ENCODE results near the gene ILDR2. TPM values are rescaled to one million over a fixed set of nuclear protein-coding genes. Genes with fewer than 3 reads are reported as not detected.
A peak's percentile ranks its signal among the peaks of the same experiment; 100 is the strongest.
"Not testable (repeated sequence)": the region's sequence is repeated elsewhere in the genome, so short reads cannot be mapped to it uniquely, and the experiment has no call there.

The ILDR2 gene
- total RNA-seq, 1 donor from 2014 or later, result 17.5 TPM

- DNase-seq (ENCODE audit: low read depth), result no peak
Observed at GRCh38 chr1:166889776-166890175, 85.6 kb downstream of the ILDR2 start.

- DNase-seq (ENCODE audit: low read depth), result no peak
Observed at GRCh38 chr1:166888373-166889111, 86.8 kb downstream of the ILDR2 start.

GRCh38 chr1:166884971-166885370 is 90.4 kb downstream of the ILDR2 start:
- DNase-seq (ENCODE audit: low read depth), result no peak

- DNase-seq (ENCODE audit: low read depth), result no peak
Observed at GRCh38 chr1:166884040-166884642, 91.2 kb downstream of the ILDR2 start.

- DNase-seq (ENCODE audit: low read depth), result no peak
Observed at GRCh38 chr1:166882893-166883292, 92.4 kb downstream of the ILDR2 start.

GRCh38 chr1:166878173-166878917 is 97.0 kb downstream of the ILDR2 start:
- DNase-seq (ENCODE audit: low read depth), result not testable (repeated sequence)

- no peak for DNase-seq (ENCODE audit: low read depth)
Observed at GRCh38 chr1:166876540-166876838, 98.9 kb downstream of the ILDR2 start.

GRCh38 chr1:166875734-166876539 is 99.4 kb downstream of the ILDR2 start, which contains the start of gene TADA1:
TADA1 (minus strand) TSS chr1:166876264; CDS start chr1:166876233, 31 bp downstream.
- DNase-seq (ENCODE audit: low read depth), result peak; percentile 95

- DNase-seq (ENCODE audit: low read depth), result no peak
Observed at GRCh38 chr1:166875302-166875733, 100.0 kb downstream of the ILDR2 start.

- DNase-seq (ENCODE audit: low read depth), result no peak
Observed at GRCh38 chr1:166874464-166874863, 100.9 kb downstream of the ILDR2 start.

- DNase-seq (ENCODE audit: low read depth), result no peak
Observed at GRCh38 chr1:166870584-166870983, 104.8 kb downstream of the ILDR2 start.

- DNase-seq (ENCODE audit: low read depth), result peak; percentile 4
Observed at GRCh38 chr1:166869318-166870099, 105.8 kb downstream of the ILDR2 start.

GRCh38 chr1:166868639-166869038 is 106.7 kb downstream of the ILDR2 start:
- no peak for DNase-seq (ENCODE audit: low read depth)

GRCh38 chr1:166865926-166866325 is 109.4 kb downstream of the ILDR2 start:
- DNase-seq (ENCODE audit: low read depth), result no peak

GRCh38 chr1:166859597-166859996 is 115.7 kb downstream of the ILDR2 start:
- no peak for DNase-seq (ENCODE audit: low read depth)

- no peak for DNase-seq (ENCODE audit: low read depth)
Observed at GRCh38 chr1:166858726-166859419, 116.5 kb downstream of the ILDR2 start.
